Measurements from ENCODE around the gene MUC4.

DNA sequence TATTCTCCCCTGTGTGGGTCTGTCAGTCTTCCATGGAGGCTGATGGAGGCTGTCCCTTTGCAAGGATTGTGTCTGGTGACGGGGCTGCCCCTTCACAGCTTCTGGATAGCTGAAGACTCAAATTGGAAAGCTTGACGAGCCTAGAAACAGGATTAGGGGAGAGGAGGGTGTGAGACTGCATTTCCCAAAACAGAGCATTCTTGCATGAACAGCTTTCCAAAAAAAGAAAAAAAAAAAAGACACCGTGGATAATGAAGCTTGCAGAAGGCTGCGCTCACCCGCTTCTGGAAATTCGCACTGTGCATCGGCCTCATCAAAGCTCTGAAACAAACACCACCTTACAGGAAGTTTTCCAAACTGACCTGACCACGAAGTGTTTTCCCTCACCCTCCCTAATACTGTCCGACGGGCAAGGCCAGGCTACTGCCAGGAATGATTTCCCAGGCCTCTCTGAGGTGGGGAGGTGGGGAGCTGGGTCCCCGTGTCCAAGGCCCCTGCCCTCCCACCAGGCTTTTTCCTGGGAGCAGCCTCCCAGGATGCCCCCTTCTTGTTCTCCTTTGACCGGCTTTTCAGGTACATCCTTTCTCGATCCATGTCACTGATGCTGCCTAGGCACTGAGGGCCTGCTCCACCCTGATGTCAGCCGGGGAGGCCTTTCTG lies 24.9 kb upstream of the MUC4 start:
- TF ChIP-seq, protein P1, sequence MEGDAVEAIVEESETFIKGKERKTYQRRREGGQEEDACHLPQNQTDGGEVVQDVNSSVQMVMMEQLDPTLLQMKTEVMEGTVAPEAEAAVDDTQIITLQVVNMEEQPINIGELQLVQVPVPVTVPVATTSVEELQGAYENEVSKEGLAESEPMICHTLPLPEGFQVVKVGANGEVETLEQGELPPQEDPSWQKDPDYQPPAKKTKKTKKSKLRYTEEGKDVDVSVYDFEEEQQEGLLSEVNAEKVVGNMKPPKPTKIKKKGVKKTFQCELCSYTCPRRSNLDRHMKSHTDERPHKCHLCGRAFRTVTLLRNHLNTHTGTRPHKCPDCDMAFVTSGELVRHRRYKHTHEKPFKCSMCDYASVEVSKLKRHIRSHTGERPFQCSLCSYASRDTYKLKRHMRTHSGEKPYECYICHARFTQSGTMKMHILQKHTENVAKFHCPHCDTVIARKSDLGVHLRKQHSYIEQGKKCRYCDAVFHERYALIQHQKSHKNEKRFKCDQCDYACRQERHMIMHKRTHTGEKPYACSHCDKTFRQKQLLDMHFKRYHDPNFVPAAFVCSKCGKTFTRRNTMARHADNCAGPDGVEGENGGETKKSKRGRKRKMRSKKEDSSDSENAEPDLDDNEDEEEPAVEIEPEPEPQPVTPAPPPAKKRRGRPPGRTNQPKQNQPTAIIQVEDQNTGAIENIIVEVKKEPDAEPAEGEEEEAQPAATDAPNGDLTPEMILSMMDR (IDR thresholded peaks at IDR 0.05), result no peak
- no peak for TF ChIP-seq POLR2A (IDR thresholded peaks at IDR 0.05)

Data from upper lobe of left lung (tissue), 4 donors.